Omental fat pad (tissue), 4 donors: ENCODE results near the gene PPFIBP1. TPM values are rescaled to one million over a fixed set of nuclear protein-coding genes. Genes with fewer than 3 reads are reported as not detected.
"Not testable (repeated sequence)": the region's sequence is repeated elsewhere in the genome, so short reads cannot be mapped to it uniquely, and the experiment has no call there.

Source experiments
- ATAC-seq: fragments of 150-250 bp; one replicate; pipeline ENCODE4 v1.9.1; 2016; ENCODE audit warnings: mild to moderate bottlenecking, moderate library complexity; ENCODE audit not compliant: low FRiP score
- DNase-seq: peaks from one replicate; pipeline ENCODE4 v3.0.0-alpha.2; 2019; ENCODE audit warnings: low spot score
- total RNA-seq, 4 donors: library from RNA; depleted of rRNA; stranded (reverse); fragments of >200 nt; gene quantifications; one replicate each; pipeline ENCODE4 v1.1.0, GENCODE V29; 2016
- TF ChIP-seq, protein P1 (sequence below), 3 donors: fragments of 450-650 bp; IDR thresholded peaks; one replicate each; pipeline ENCODE4 v1.5.1; 2016 to 2017; ENCODE audit warnings: antibody characterized with exemption in 3 of 3, mild to moderate bottlenecking in 3 of 3, moderate library complexity in 2 of 3

Gene PPFIBP1
- total RNA-seq, 4 donors from 2014 or later: 40.2 to 164 (median 56.5) TPM

DNA sequence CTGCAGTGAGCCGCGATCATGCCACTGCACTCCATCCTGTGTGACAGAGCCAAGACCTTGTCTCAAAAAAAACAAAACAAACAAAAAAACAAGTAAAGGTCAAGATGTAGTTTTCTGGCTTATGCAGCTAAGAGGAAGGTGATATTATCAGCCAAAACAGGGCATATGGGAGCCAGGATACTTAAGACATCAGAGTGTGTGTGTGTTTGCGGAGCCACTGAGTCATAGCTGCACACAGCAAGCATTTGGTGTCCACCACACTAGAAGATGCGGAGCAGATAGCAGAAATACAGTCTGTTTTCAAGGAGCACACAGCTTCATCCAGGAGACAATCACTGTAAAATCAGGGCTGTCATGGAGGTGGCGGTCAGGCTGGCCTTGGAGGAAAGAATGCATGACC lies 99.6 kb downstream of the PPFIBP1 start:
- no peak for DNase-seq
- TF ChIP-seq, protein P1, sequence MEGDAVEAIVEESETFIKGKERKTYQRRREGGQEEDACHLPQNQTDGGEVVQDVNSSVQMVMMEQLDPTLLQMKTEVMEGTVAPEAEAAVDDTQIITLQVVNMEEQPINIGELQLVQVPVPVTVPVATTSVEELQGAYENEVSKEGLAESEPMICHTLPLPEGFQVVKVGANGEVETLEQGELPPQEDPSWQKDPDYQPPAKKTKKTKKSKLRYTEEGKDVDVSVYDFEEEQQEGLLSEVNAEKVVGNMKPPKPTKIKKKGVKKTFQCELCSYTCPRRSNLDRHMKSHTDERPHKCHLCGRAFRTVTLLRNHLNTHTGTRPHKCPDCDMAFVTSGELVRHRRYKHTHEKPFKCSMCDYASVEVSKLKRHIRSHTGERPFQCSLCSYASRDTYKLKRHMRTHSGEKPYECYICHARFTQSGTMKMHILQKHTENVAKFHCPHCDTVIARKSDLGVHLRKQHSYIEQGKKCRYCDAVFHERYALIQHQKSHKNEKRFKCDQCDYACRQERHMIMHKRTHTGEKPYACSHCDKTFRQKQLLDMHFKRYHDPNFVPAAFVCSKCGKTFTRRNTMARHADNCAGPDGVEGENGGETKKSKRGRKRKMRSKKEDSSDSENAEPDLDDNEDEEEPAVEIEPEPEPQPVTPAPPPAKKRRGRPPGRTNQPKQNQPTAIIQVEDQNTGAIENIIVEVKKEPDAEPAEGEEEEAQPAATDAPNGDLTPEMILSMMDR (IDR thresholded peaks at IDR 0.05): no peak
- ATAC-seq: no peak

DNA sequence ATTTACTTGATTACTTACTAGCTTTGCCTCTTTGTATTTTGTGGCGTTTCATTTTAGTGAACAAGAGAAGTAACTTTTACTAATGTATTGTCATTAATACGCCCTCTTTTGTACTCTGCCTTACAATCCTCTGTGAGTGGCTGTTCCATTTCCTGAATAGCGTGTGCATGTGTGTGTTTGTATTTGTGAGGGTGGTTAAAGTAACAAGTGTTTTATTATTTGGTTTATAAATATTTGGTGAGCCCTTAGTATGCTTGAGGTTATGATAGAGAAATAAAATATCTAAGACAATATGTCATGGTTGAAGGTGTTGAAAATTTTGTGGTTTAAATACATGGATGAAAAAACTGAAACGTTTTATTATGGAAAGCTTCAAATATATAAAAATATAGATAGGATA lies 100.6 kb downstream of the PPFIBP1 start:
- DNase-seq (no peak), ATAC-seq (no peak)
- TF ChIP-seq, protein P1 (IDR thresholded peaks at IDR 0.05): no peak

DNA sequence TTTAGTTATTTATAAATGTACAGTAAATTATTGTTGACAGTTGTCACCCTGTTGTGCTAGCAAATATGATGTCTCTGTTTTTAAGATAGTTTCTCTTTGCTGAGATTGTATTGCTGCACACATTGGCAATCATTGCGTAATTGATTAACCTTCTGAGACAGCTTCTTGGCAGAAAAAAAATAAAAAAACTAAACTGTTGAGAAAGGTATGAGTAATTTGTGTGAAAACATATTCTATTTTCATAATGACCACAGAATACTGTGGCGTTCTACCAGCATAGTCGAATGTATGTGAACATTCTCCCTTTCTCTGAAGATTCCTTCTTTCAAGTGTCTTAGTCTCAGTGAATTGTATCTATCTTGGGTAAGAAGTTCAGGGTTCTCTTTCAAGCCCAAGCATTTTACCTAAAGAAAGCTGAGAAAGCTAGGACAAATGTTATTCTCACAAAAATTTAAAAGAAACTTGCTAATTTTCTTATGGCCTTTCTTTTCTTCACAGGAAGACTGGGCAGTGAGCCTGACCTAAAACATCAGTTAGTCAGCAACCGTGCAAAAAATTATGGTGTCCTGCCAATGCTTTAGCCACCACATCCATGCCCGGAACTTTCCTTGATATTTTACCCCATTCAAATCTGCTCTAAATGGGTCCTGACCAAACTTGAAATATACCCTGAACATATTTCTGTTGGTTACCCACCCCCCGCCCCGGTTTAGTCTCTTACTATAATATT lies 103.3 kb downstream of the PPFIBP1 start:
- TF ChIP-seq, protein P1 (IDR thresholded peaks at IDR 0.05): no peak
- ATAC-seq (peak; percentile 85), DNase-seq (no peak)

DNA sequence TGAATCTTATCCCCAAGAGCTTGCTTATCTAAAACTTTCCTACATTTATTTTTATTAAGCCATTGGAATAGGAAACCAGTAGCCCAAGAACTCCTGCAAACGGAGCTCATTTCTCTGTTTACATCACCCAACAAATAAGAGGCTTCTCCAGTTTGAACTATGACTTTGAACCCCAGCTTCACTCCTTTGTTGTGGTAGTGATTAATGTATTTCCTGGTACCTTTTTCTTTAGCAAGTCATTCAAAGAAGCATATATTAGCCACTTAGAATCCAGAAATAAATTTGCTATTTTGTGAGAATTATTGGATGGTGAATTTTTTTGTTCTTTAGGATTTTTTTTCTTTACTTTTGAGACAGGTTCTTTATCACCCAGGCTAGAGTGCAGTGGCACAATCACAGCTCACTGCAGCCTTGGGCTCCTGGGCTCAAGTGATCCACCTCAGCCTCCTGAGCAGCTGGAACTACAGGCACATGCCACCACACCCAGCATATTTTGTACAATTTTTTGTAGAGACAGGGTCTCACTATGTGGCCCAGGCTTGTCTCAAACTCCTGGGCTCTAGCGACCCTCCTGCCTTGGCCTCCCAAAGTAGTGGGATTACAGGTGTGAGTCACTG lies 104.0 kb downstream of the PPFIBP1 start:
- DNase-seq, ATAC-seq: not testable (repeated sequence)

DNA sequence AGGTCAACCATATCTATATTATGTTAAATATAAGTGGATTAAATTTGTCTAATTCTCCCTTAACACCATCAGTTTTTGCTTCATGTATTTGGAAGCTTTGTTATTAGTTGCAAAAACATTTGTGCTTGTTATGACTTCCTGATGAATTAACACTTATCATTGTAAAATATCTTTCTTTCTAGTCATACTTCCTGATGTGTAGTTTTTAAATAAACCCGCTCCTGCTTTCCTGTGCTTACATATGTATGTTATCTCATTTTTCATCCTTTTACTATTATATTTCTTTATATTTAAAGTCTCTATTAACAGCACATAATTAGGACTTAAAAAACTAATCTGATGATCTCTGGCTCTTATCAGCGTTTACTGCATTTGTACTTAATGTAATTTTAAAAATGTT lies 106.2 kb downstream of the PPFIBP1 start:
- ATAC-seq, DNase-seq: not testable (repeated sequence)

DNA sequence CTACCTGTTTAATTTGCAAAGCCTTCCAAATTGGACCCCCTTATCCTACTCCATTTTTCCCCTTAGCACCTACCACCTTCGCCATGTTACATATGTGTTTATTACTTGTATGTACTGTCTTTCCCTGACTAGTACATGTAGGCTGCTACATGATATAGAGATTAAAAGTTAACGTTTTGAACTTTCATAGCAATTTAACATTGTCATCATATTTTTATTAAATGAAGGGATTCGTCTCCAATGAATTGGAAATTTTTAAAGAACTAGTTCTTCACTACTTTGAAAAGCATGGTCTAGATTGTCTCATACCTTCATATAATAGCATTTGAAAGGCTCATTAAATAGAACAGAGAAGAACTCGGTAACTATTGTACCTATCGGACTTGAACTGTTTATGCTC lies 107.4 kb downstream of the PPFIBP1 start:
- TF ChIP-seq, protein P1 (IDR thresholded peaks at IDR 0.05): no peak
- no peak for ATAC-seq
- DNase-seq: no peak

DNA sequence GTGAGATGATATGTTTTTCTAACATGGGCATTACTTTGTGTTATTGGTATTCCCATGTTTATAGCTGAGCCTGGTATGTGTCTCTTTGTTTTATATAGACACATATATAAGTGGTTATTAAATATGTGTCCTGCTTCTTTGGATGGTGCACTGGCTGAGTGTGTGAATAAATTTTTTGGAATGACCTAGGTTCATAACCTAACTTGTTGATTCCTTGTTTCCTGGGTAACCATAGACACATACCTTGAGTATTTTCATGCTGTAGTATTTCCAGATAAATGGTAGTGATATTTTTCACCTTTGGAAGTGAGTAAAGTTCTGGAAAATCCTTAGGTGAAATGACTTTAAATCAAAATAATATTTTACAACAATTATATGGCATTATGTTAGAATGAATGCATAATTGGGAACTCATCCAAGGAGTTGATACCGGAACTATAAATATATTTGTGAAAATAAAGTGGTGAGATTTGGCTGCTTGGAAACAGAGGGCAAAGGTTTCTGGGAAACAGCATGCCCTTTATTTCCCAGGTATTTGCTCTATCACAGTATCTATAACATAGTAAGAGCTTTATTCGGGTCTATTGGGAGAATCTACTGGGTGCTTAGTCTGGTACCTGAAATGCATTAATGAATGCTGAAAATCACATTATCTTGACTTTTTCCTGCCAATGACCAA lies 107.9 kb downstream of the PPFIBP1 start:
- DNase-seq: no peak
- TF ChIP-seq, protein P1 (IDR thresholded peaks at IDR 0.05): no peak
- ATAC-seq: no peak
